ENCODE data around the gene LARGE1.

LARGE1 gene

DNA sequence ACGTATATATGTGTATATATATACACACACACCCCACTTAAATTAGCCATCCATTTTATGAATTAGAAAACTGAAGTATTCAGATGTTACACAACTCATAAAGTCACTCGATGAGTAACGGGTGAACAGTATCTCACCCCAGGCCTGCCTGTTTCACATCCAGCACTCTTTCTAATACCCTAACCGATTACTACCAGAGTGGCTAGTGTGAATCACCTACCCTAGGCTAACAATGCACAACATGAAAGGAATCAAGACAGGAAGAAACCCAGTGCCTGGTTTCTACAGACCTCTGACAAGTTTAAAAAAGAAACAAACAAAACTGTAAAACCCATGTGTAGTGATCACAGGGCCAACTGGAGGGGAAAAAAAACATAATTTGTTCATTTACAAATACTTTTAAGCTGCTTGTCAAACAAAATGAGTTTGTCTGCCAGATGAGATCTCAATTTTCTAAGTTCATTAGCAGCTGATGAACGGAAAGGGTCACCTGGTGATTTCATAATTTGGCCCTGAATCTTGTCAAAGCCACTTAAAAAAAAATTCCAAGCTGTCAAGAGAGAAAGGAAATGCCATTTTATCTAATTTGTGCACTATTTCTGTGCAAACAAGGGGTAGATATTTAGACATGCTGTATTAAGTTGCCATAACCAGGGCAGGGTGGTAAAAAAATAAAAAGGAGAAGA, 134.8 kb downstream of the LARGE1 start:
- in situ Hi-C loops (cut with MboI; ENCODE audit: low sequenced_read_pairs, unreplicated experiment) = loop anchor here (10.0 kb wide), 1 partner anchor 129 kb away; no protein-coding TSS in a partner anchor
- TF ChIP-seq, protein P1, sequence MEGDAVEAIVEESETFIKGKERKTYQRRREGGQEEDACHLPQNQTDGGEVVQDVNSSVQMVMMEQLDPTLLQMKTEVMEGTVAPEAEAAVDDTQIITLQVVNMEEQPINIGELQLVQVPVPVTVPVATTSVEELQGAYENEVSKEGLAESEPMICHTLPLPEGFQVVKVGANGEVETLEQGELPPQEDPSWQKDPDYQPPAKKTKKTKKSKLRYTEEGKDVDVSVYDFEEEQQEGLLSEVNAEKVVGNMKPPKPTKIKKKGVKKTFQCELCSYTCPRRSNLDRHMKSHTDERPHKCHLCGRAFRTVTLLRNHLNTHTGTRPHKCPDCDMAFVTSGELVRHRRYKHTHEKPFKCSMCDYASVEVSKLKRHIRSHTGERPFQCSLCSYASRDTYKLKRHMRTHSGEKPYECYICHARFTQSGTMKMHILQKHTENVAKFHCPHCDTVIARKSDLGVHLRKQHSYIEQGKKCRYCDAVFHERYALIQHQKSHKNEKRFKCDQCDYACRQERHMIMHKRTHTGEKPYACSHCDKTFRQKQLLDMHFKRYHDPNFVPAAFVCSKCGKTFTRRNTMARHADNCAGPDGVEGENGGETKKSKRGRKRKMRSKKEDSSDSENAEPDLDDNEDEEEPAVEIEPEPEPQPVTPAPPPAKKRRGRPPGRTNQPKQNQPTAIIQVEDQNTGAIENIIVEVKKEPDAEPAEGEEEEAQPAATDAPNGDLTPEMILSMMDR (IDR thresholded peaks at IDR 0.05; ENCODE audit: borderline replicate concordance, control extremely low read depth, extremely low read depth, insufficient read depth, missing control alignments) = no peak
- DNase-seq (ENCODE audit: low spot score) = no peak

GRCh38 chr22:33781411-33781810, 138.9 kb downstream of the LARGE1 start:
- DNase-seq (ENCODE audit: low spot score) = no peak
- TF ChIP-seq, protein P1 (IDR thresholded peaks at IDR 0.05; ENCODE audit: borderline replicate concordance, control extremely low read depth, extremely low read depth, insufficient read depth, missing control alignments) = no peak
- in situ Hi-C loops (cut with MboI; ENCODE audit: low sequenced_read_pairs, unreplicated experiment) = loop anchor here (10.0 kb wide), 1 partner anchor 133 kb away; no protein-coding TSS in a partner anchor

DNA sequence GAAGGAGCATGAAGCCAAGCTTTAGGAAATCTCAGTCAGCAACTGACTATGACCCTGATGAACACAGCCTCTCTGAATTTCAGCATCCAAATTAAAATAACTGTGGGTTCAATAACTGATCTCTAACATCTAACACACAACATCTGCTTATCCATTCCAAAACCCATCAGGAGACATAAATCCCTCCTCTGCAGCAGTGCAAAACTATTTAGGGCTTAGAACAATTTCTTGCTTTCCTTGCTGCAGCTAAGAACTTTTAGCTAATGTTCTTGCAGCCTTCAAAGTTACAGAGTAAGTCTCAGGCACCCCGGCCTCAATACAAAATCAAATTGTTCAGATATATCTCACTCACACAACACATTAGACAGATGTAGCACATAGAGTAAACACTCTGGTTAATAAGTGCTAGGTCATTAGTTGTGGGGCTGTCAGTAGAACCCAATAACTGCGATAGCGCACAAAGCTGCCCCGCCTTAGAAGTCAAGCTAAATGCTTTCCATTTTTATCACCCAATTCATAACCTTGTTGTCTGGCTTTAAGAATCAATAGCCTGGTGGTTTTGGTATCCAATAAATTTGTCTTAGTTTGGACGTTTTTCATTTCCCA, 139.6 kb downstream of the LARGE1 start:
- DNase-seq (ENCODE audit: low spot score) = no peak
- in situ Hi-C loops (cut with MboI; ENCODE audit: low sequenced_read_pairs, unreplicated experiment) = loop anchor here (10.0 kb wide), 1 partner anchor 134 kb away; no protein-coding TSS in a partner anchor
- TF ChIP-seq, protein P1 (IDR thresholded peaks at IDR 0.05; ENCODE audit: borderline replicate concordance, control extremely low read depth, extremely low read depth, insufficient read depth, missing control alignments) = no peak

- TF ChIP-seq, protein P1 (IDR thresholded peaks at IDR 0.05; ENCODE audit: borderline replicate concordance, control extremely low read depth, extremely low read depth, insufficient read depth, missing control alignments) = no peak
- in situ Hi-C loops (cut with MboI; ENCODE audit: low sequenced_read_pairs, unreplicated experiment) = no loop called here
- no peak for DNase-seq (ENCODE audit: low spot score)
These were observed 141.0 kb downstream of the LARGE1 start for GRCh38 chr22:33779243-33779642.

GRCh38 chr22:33776491-33776890, 143.8 kb downstream of the LARGE1 start:
- TF ChIP-seq, protein P1 (IDR thresholded peaks at IDR 0.05; ENCODE audit: borderline replicate concordance, control extremely low read depth, extremely low read depth, insufficient read depth, missing control alignments) = no peak
- no peak for DNase-seq (ENCODE audit: low spot score)
- in situ Hi-C loops (cut with MboI; ENCODE audit: low sequenced_read_pairs, unreplicated experiment) = no loop called here

GRCh38 chr22:33774781-33775180, 145.5 kb downstream of the LARGE1 start:
- no peak for DNase-seq (ENCODE audit: low spot score)
- TF ChIP-seq, protein P1 (IDR thresholded peaks at IDR 0.05; ENCODE audit: borderline replicate concordance, control extremely low read depth, extremely low read depth, insufficient read depth, missing control alignments) = no peak
- in situ Hi-C loops (cut with MboI; ENCODE audit: low sequenced_read_pairs, unreplicated experiment) = no loop called here
